DMS 273 (cell line): ENCODE results near the gene IRGM.
"Not testable (repeated sequence)": the region's sequence is repeated elsewhere in the genome, so short reads cannot be mapped to it uniquely, and the experiment has no call there.

Source experiments
- DNase-seq: peaks from one replicate; lab custom pipeline; 2025; ENCODE audit not compliant: unreplicated experiment; lab: John Stamatoyannopoulos, UW

IRGM gene

GRCh38 chr5:150846308-150846653 is at the start of gene IRGM:
IRGM (plus strand) TSS chr5:150846521; CDS start chr5:150848124, 1,603 bp downstream.
- not testable (repeated sequence) for DNase-seq

- DNase-seq = no peak
Measured at GRCh38 chr5:150797384-150797783, 48.9 kb upstream of the IRGM start.

GRCh38 chr5:150801117-150801927 is 45.0 kb upstream of the IRGM start:
- DNase-seq = peak; percentile 78

- no peak for DNase-seq
Measured at GRCh38 chr5:150804388-150804787, 41.9 kb upstream of the IRGM start.

GRCh38 chr5:150809363-150809762 is 37.0 kb upstream of the IRGM start:
- no peak for DNase-seq

- DNase-seq = no peak
Measured at GRCh38 chr5:150815010-150815409, 31.3 kb upstream of the IRGM start.

- no peak for DNase-seq
Measured at GRCh38 chr5:150816946-150817345, 29.4 kb upstream of the IRGM start.

GRCh38 chr5:150829744-150830143 is 16.6 kb upstream of the IRGM start:
- DNase-seq = no peak

- DNase-seq = not testable (repeated sequence)
Measured at GRCh38 chr5:150831821-150832220, 14.5 kb upstream of the IRGM start.

GRCh38 chr5:150836064-150836463 is 10.3 kb upstream of the IRGM start:
- DNase-seq = no peak

- DNase-seq = no peak
Measured at GRCh38 chr5:150836703-150837102, 9.6 kb upstream of the IRGM start.

GRCh38 chr5:150845185-150845859 is 999 bp upstream of the IRGM start:
- not testable (repeated sequence) for DNase-seq

GRCh38 chr5:150846654-150847333 is 473 bp downstream of the IRGM start:
- peak; percentile 88 for DNase-seq

- DNase-seq = no peak
Measured at GRCh38 chr5:150847334-150847695, 994 bp downstream of the IRGM start.

- no peak for DNase-seq
Measured at GRCh38 chr5:150848271-150848670, 1.9 kb downstream of the IRGM start.

GRCh38 chr5:150851039-150851438 is 4.7 kb downstream of the IRGM start:
- DNase-seq = no peak

- DNase-seq = no peak
Measured at GRCh38 chr5:150853561-150853960, 7.2 kb downstream of the IRGM start.

GRCh38 chr5:150856700-150857099 is 10.4 kb downstream of the IRGM start:
- not testable (repeated sequence) for DNase-seq

- no peak for DNase-seq
Measured at GRCh38 chr5:150860246-150860821, 14.0 kb downstream of the IRGM start.

GRCh38 chr5:150862070-150862469 is 15.7 kb downstream of the IRGM start:
- DNase-seq = no peak

- DNase-seq = no peak
Measured at GRCh38 chr5:150879358-150879757, 33.0 kb downstream of the IRGM start.
